HepG2 (cell line): ENCODE measurements around the gene ZSCAN20. TPM values are rescaled to one million over a fixed set of nuclear protein-coding genes. Genes with fewer than 3 reads are reported as not detected.
A peak's percentile ranks its signal among the peaks of the same experiment; 100 is the strongest.

Experiments used
- ATAC-seq: fragments of 200-7000 bp; cut with Tn5 transposase; 3 replicates; pipeline ENCODE4 v1.9.1; 2020; ENCODE audit warnings: mild to moderate bottlenecking, moderate library complexity
- BruUV-seq: library from RNA; stranded (reverse); fragments of 400-500 nt; replicated peaks from 2 replicates; lab custom pipeline; 2021; lab: Mats Ljungman, UMichigan
- CTCF ChIA-PET: fragments of 300-600 bp; formaldehyde crosslinking; extraction: SDS; loops from one replicate; lab custom pipeline; 2021; ENCODE audit warnings: low total read pairs, inconsistent platforms, low intra/inter-chr PET ratio; lab: Yijun Ruan, JAX
- POLR2A ChIA-PET: fragments of 350-600 bp; sonication (Branson Sonifier 250); formaldehyde crosslinking; loops from one replicate; lab custom pipeline; 2020; ENCODE audit warnings: antibody characterized with exemption, inconsistent platforms; lab: Yijun Ruan, JAX
- DNase-seq: peaks from one replicate; pipeline ENCODE4 v3.0.0-alpha.2; 2015; ENCODE audit warnings: low spot score
- FAIRE-seq: peaks from 3 replicates; lab custom pipeline; 2011; peaks lifted over from hg19 to GRCh38; lab: Jason Lieb, UNC
- H2AFZ ChIP-seq: one replicate; pipeline ENCODE4 v1.6.1; 2011; ENCODE audit warnings: low read length, inconsistent platforms
- H3K27ac ChIP-seq: fragments of 300-600 bp; 3 replicates; pipeline ENCODE4 v1.8.0; 2011; ENCODE audit warnings: mixed run types, mild to moderate bottlenecking, mixed read lengths, low read length, inconsistent platforms; ENCODE audit not compliant: insufficient read depth; ENCODE audit errors: extremely low read length
- H3K27me3 ChIP-seq, 2 experiments: fragments of 200-600 bp in 1 of 2; 2 replicates in 1 of 2; 3 replicates in 1 of 2; pipeline versions ENCODE4 v1.6.0 to v1.8.0; 2011; ENCODE audit warnings: low read length in 2 of 2, mild to moderate bottlenecking in 2 of 2, moderate library complexity in 2 of 2, inconsistent platforms in 1 of 2; ENCODE audit not compliant: insufficient read depth in 2 of 2, control insufficient read depth in 1 of 2
- H3K36me3 ChIP-seq, 2 experiments: fragments of 200-600 bp in 1 of 2; replicated peaks in 1 of 2; 2 replicates in 1 of 2; 3 replicates in 1 of 2; pipeline versions ENCODE4 v1.5.1 to v1.8.0; 2011; ENCODE audit warnings: low read length in 2 of 2, inconsistent platforms in 1 of 2; ENCODE audit not compliant: insufficient read depth in 2 of 2, control insufficient read depth in 1 of 2
- H3K4me1 ChIP-seq: 2 replicates; pipeline ENCODE4 v1.5.1; 2012; ENCODE audit warnings: low read length, inconsistent platforms; ENCODE audit not compliant: insufficient read depth
- H3K4me2 ChIP-seq: 2 replicates; pipeline ENCODE4 v1.6.0; 2011; ENCODE audit warnings: low read depth, low read length, inconsistent platforms
- H3K4me3 ChIP-seq, 3 experiments: fragments of 200-600 bp in 1 of 3; sonication (generic), shearing (Covaris generic) in 1 of 3; replicated peaks in 1 of 3; 2 replicates each; pipeline ENCODE4 v1.5.1; 2011 to 2016; ENCODE audit warnings: low read length in 3 of 3, inconsistent platforms in 2 of 3, low read depth in 2 of 3, mild to moderate bottlenecking in 2 of 3, control low read depth in 1 of 3, mixed read lengths in 1 of 3; ENCODE audit not compliant: insufficient read depth in 1 of 3
- H3K79me2 ChIP-seq: one replicate; pipeline ENCODE4 v1.6.1; 2011; ENCODE audit warnings: low read length, inconsistent platforms; ENCODE audit not compliant: insufficient read depth
- H3K9ac ChIP-seq: 2 replicates; pipeline ENCODE4 v1.6.0; 2011; ENCODE audit warnings: mild to moderate bottlenecking, low read depth, low read length, inconsistent platforms; ENCODE audit not compliant: insufficient read depth
- H3K9me3 ChIP-seq: 2 replicates; pipeline ENCODE4 v1.5.1; 2012; ENCODE audit warnings: mild to moderate bottlenecking, low read length
- H4K20me1 ChIP-seq: 2 replicates; pipeline ENCODE4 v1.6.0; 2011; ENCODE audit warnings: inconsistent platforms, mild to moderate bottlenecking, low read length, moderate library complexity; ENCODE audit not compliant: insufficient read depth
- CBX5 ChIP-seq: sonication (generic); formaldehyde crosslinking; IDR thresholded peaks from 2 replicates; pipeline ENCODE4 v1.4.0; 2020; ENCODE audit warnings: missing genetic modification reagents, borderline replicate concordance
- GATAD1 ChIP-seq: IDR thresholded peaks from 2 replicates; pipeline ENCODE4 v1.6.1; 2016; ENCODE audit warnings: missing genetic modification reagents, missing compliant biosample characterization
- MTA1 ChIP-seq: sonication (generic); formaldehyde crosslinking; IDR thresholded peaks from 2 replicates; pipeline ENCODE4 v1.4.0; 2020; ENCODE audit warnings: missing genetic modification reagents, mild to moderate bottlenecking, borderline replicate concordance
- MYC ChIP-seq: sonication (generic); formaldehyde crosslinking; IDR thresholded peaks from 2 replicates; pipeline ENCODE4 v1.9.0; 2021; ENCODE audit warnings: missing genetic modification reagents, borderline replicate concordance
- RFXAP ChIP-seq: sonication (generic); formaldehyde crosslinking; IDR thresholded peaks from 2 replicates; pipeline ENCODE4 v1.4.0; 2020; ENCODE audit warnings: missing genetic modification reagents, borderline replicate concordance
- ZNF441 ChIP-seq: sonication (generic); formaldehyde crosslinking; IDR thresholded peaks from 2 replicates; pipeline ENCODE4 v1.7.0; 2021; ENCODE audit warnings: missing genetic modification reagents, borderline replicate concordance
- ZNF501 ChIP-seq: sonication (generic); formaldehyde crosslinking; IDR thresholded peaks from 2 replicates; pipeline ENCODE4 v1.5.1; 2020; ENCODE audit warnings: mild to moderate bottlenecking, moderate library complexity, missing genetic modification reagents
- ZNF775 ChIP-seq: sonication (generic); formaldehyde crosslinking; IDR thresholded peaks from 2 replicates; pipeline ENCODE4 v1.4.0; 2020; ENCODE audit warnings: missing genetic modification reagents, mild to moderate bottlenecking, moderate library complexity, borderline replicate concordance
- WGBS: methylation state at CpG from one replicate; pipeline ENCODE4 v1.1.6; 2017; ENCODE audit warnings: low lambda C conversion rate; 5-methylcytosine and 5-hydroxymethylcytosine counted together
- in situ Hi-C: cut with HindIII; loops from 2 replicates; pipeline ENCODE4 v1.10.0; 2017; ENCODE audit warnings: low pct_unique_long_range_greater_than_20kb; ENCODE audit not compliant: extremely low pct_ligation_motif_present
- intact Hi-C: fragments of 100-400 bp; cut with micrococcal nuclease; formaldehyde crosslinking; loops from one replicate; pipeline ENCODE4 v1.10.0; 2022; ENCODE audit not compliant: unreplicated experiment
- polyA plus RNA-seq, 8 experiments: library from polyadenylated mRNA; depleted of rRNA in 3 of 8; stranded (reverse) in 7 of 8; unstranded in 1 of 8; fragments of >200 nt; fragmentation: Illumina TruSeq in 4 of 8; extraction: Trizol in 4 of 8; gene quantifications; 2 replicates each; pipeline versions ENCODE4 v1.2.1 to v1.2.3, GENCODE V29; 2011 to 2016; ENCODE audit warnings: low read depth in 4 of 8, missing spikeins in 1 of 8, mixed read lengths in 1 of 8; ENCODE audit not compliant: insufficient read depth in 1 of 8
- total RNA-seq, 5 experiments: library from RNA; depleted of rRNA; stranded (reverse); fragments of >200 nt; fragmentation: Illumina TruSeq; extraction: Trizol; gene quantifications; 2 replicates each; pipeline ENCODE4 v1.2.3, GENCODE V29; 2016; ENCODE audit warnings: low read depth in 1 of 5
- TF ChIP-seq, protein P1 (sequence below): sonication (generic); formaldehyde crosslinking; IDR thresholded peaks from 2 replicates; pipeline ENCODE4 v1.4.0; 2020; ENCODE audit warnings: mild to moderate bottlenecking, low read depth, missing genetic modification reagents
- TF ChIP-seq, protein P2 (sequence below): sonication (generic); formaldehyde crosslinking; IDR thresholded peaks from 2 replicates; pipeline ENCODE4 v1.4.0; 2020; ENCODE audit warnings: missing genetic modification reagents
- TF ChIP-seq, protein P3 (sequence below): fragments of 450-650 bp; IDR thresholded peaks from 2 replicates; pipeline ENCODE4 v1.6.1; 2017; ENCODE audit warnings: mild to moderate bottlenecking

ZSCAN20 gene
- total and polyA plus RNA-seq, 2 of the 13 experiments (the other 11 are each of a cell fraction or from before 2014, with no cell fraction given): 1.1 to 2.8 TPM

DNA sequence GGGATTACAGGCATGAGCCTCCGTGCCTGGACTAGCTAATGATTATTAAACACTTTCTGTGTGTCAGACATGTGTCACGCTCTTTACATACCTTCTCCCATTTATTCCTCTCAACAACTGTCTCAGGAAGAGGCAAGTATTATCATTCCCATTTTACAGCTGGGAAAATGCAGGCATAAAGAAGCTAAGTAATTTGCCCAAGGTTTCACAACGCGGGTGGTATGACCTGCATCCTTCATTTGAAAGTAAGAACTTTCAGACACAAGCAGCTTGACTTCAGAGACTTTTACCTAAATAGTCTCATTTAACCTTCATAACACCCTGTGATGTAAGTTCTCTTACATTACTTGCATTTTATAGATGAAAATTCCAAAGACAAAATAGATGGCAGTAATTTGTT is 1.0 kb upstream of the ZSCAN20 start:
- peaks cover 0 to 3% of the 10 kb centered on the region in 2 experiments; a peak in 2 of 5 replicates for H3K27me3 ChIP-seq

DNA sequence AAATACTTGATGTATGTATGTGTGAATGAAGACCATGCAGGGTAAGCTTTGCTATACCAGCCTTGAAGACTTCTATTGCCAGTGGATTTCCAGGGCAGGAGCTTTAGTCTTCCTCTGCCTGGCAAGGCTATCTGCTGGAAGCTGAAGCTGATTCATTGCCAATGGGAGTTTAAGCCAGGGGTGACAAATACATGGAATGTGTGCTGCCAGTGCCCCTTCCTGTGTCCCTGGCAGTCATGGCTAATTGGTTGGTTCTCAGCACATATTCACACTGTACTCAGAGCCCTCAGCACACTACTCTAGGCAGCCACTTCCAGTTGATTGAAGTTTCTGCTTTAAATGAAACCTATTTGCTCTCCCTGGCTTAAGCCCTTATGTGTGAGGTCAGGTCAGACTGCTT is 1.5 kb downstream of the ZSCAN20 start:
- no peak for FAIRE-seq
- CTCF ChIA-PET: no interaction called here
- intact Hi-C loops: loop anchor here (5.0 kb wide), 1 partner anchor 347 kb away; no protein-coding TSS in a partner anchor
- TF ChIP-seq, protein P1, sequence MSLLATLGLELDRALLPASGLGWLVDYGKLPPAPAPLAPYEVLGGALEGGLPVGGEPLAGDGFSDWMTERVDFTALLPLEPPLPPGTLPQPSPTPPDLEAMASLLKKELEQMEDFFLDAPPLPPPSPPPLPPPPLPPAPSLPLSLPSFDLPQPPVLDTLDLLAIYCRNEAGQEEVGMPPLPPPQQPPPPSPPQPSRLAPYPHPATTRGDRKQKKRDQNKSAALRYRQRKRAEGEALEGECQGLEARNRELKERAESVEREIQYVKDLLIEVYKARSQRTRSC (CRISPR knock-in tag): no peak
- TF ChIP-seq MTA1 (CRISPR knock-in tag) (no peak), CBX5 (CRISPR knock-in tag) (no peak), ZNF501 (CRISPR knock-in tag) (no peak)
- TF ChIP-seq, protein P2, sequence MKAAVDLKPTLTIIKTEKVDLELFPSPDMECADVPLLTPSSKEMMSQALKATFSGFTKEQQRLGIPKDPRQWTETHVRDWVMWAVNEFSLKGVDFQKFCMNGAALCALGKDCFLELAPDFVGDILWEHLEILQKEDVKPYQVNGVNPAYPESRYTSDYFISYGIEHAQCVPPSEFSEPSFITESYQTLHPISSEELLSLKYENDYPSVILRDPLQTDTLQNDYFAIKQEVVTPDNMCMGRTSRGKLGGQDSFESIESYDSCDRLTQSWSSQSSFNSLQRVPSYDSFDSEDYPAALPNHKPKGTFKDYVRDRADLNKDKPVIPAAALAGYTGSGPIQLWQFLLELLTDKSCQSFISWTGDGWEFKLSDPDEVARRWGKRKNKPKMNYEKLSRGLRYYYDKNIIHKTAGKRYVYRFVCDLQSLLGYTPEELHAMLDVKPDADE: no peak
- TF ChIP-seq, protein P3, sequence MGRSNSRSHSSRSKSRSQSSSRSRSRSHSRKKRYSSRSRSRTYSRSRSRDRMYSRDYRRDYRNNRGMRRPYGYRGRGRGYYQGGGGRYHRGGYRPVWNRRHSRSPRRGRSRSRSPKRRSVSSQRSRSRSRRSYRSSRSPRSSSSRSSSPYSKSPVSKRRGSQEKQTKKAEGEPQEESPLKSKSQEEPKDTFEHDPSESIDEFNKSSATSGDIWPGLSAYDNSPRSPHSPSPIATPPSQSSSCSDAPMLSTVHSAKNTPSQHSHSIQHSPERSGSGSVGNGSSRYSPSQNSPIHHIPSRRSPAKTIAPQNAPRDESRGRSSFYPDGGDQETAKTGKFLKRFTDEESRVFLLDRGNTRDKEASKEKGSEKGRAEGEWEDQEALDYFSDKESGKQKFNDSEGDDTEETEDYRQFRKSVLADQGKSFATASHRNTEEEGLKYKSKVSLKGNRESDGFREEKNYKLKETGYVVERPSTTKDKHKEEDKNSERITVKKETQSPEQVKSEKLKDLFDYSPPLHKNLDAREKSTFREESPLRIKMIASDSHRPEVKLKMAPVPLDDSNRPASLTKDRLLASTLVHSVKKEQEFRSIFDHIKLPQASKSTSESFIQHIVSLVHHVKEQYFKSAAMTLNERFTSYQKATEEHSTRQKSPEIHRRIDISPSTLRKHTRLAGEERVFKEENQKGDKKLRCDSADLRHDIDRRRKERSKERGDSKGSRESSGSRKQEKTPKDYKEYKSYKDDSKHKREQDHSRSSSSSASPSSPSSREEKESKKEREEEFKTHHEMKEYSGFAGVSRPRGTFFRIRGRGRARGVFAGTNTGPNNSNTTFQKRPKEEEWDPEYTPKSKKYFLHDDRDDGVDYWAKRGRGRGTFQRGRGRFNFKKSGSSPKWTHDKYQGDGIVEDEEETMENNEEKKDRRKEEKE: no peak

More for the DNA sequence above, 1.0 kb upstream of the ZSCAN20 start:
- Histone ChIP-seq H3K79me2 (peaks cover 4% of the 10 kb centered on the region), H3K4me1 (peaks cover 29% of the 10 kb centered on the region)
- TF ChIP-seq GATAD1: no peak
- TF ChIP-seq RFXAP: no peak
- no peak for TF ChIP-seq MYC
- TF ChIP-seq ZNF775: no peak
- no peak for TF ChIP-seq ZNF441
- TF ChIP-seq, all 625 proteins: peak for 0
- no peaks in the 10 kb centered on the region for H3K36me3 ChIP-seq
- in situ Hi-C loops: no loop called here
- DNase-seq (no peak), FAIRE-seq (no peak), ATAC-seq (no peak)
- no TSS peak for BruUV-seq
- POLR2A ChIA-PET: interaction anchor here (2.2 kb wide), 1 partner anchor 344 kb away, joined by 9 read pairs; no protein-coding TSS in a partner anchor
- H2AFZ ChIP-seq: peak overlapping the region; percentile 91
- H3K4me3 ChIP-seq: peak overlapping the region in 2 of 3 experiments; percentile 48 to 78; a peak in 1 of 6 replicates
- H4K20me1 ChIP-seq: no peaks in the 10 kb centered on the region
- H3K9ac ChIP-seq: no peak overlapping the region
- no peaks in the 10 kb centered on the region for H3K9me3 ChIP-seq
- H3K27ac ChIP-seq: no peak overlapping the region
- peak overlapping the region; percentile 85 for H3K4me2 ChIP-seq
- intact Hi-C loops: loop anchor here (2.0 to 5.0 kb wide), 2 partner anchors 177 to 344 kb away; no protein-coding TSS in a partner anchor
- WGBS: 94% methylated on average over 4 of the region's 4 CpGs
- CTCF ChIA-PET: no interaction called here

More for the DNA sequence above, 1.5 kb downstream of the ZSCAN20 start:
- Histone ChIP-seq H3K9me3 (no peaks in the 10 kb centered on the region), H3K4me2 (peak overlapping the region; percentile 85), H3K4me3 (no peak overlapping the region), H3K79me2 (peaks cover 4% of the 10 kb centered on the region), H3K27ac (no peak overlapping the region), H3K4me1 (peaks cover 29% of the 10 kb centered on the region), H3K36me3 (no peaks in the 10 kb centered on the region), H3K9ac (no peak overlapping the region), H4K20me1 (no peaks in the 10 kb centered on the region), H3K27me3 (no peaks in the 10 kb centered on the region; a peak in 1 of 5 replicates), H2AFZ (no peak overlapping the region)
- no peak for ATAC-seq
- POLR2A ChIA-PET: no interaction called here
- in situ Hi-C loops: no loop called here
- no TSS peak for BruUV-seq
- no peak for DNase-seq
